OCI-LY7 (cell line): ENCODE measurements around the gene F2RL3. TPM values are rescaled to one million over a fixed set of nuclear protein-coding genes. Genes with fewer than 3 reads are reported as not detected.

Experiments used
- BruUV-seq: library from RNA; stranded (reverse); fragments of 400-500 nt; replicated peaks from 2 replicates; lab custom pipeline; 2021; lab: Mats Ljungman, UMichigan
- CTCF ChIA-PET: fragments of 300-600 bp; sonication (Branson Sonifier 250); formaldehyde crosslinking; loops from one replicate; lab custom pipeline; 2022; ENCODE audit warnings: antibody characterized with exemption; ENCODE audit not compliant: unreplicated experiment; lab: Charles Lee
- POLR2A ChIA-PET: fragments of 300-600 bp; sonication (Branson Sonifier 250); formaldehyde crosslinking; loops from one replicate; lab custom pipeline; 2022; ENCODE audit warnings: antibody characterized with exemption; lab: Charles Lee
- DNase-seq: peaks from one replicate; pipeline ENCODE4 v3.0.0-alpha.2; 2015; ENCODE audit warnings: low spot score
- H2AFZ ChIP-seq: fragments of 200-600 bp; sonication (generic), shearing (Covaris generic); 2 replicates; pipeline ENCODE4 v1.6.1; 2014; ENCODE audit warnings: mild to moderate bottlenecking, antibody characterized with exemption, low read length, moderate library complexity
- H3K27ac ChIP-seq: fragments of 200-600 bp; sonication (generic); 2 replicates; pipeline ENCODE4 v1.5.1; 2014; ENCODE audit warnings: mixed run types, low read depth, mild to moderate bottlenecking, moderate library complexity, low read length, inconsistent platforms; ENCODE audit not compliant: poor library complexity, severe bottlenecking
- H3K36me3 ChIP-seq: fragments of 200-600 bp; sonication (generic); 2 replicates; pipeline ENCODE4 v1.6.1; 2014; ENCODE audit warnings: mild to moderate bottlenecking, antibody characterized with exemption, low read length, moderate library complexity, mixed read lengths; ENCODE audit not compliant: insufficient read depth
- H3K4me1 ChIP-seq: fragments of 200-600 bp; sonication (generic); 2 replicates; pipeline ENCODE4 v1.5.1; 2014; ENCODE audit warnings: mild to moderate bottlenecking, low read length; ENCODE audit not compliant: insufficient read depth, poor library complexity, severe bottlenecking
- H3K4me2 ChIP-seq: fragments of 200-600 bp; sonication (generic); 2 replicates; pipeline ENCODE4 v1.6.1; 2014; ENCODE audit warnings: mild to moderate bottlenecking, low read length
- H3K4me3 ChIP-seq: fragments of 200-600 bp; sonication (generic); 2 replicates; pipeline ENCODE4 v1.5.1; 2014; ENCODE audit warnings: mild to moderate bottlenecking, low read depth, low read length; ENCODE audit not compliant: poor library complexity, severe bottlenecking
- H3K79me2 ChIP-seq: fragments of 200-600 bp; sonication (generic); 2 replicates; pipeline ENCODE4 v1.6.1; 2016; ENCODE audit warnings: low read depth, mild to moderate bottlenecking, low read length, moderate library complexity, mixed read lengths; ENCODE audit not compliant: insufficient read depth
- H3K9me2 ChIP-seq: fragments of 200-600 bp; sonication (generic); 2 replicates; pipeline ENCODE4 v1.6.1; 2016; ENCODE audit warnings: mild to moderate bottlenecking, low read length, mixed read lengths; ENCODE audit not compliant: insufficient read depth
- H3K9me3 ChIP-seq: fragments of 200-600 bp; sonication (generic); 2 replicates; pipeline ENCODE4 v1.6.1; 2014; ENCODE audit warnings: mild to moderate bottlenecking, mixed run types, low read length, mixed read lengths
- H4K20me1 ChIP-seq: fragments of 200-600 bp; sonication (generic); 2 replicates; pipeline ENCODE4 v1.6.1; 2014; ENCODE audit warnings: mild to moderate bottlenecking, antibody characterized with exemption, low read length, moderate library complexity, mixed read lengths; ENCODE audit not compliant: insufficient read depth
- CTCF ChIP-seq: fragments of 200-600 bp; sonication (generic); conservative IDR thresholded peaks from 2 replicates; pipeline ENCODE4 v1.5.1; 2014; ENCODE audit warnings: mild to moderate bottlenecking, antibody characterized with exemption, low read length, moderate library complexity, mixed read lengths
- EZH2phosphoT487 ChIP-seq: fragments of 200-600 bp; sonication (generic); IDR thresholded peaks from 2 replicates; pipeline ENCODE4 v1.6.1; 2018; ENCODE audit warnings: low read depth, borderline replicate concordance, mild to moderate bottlenecking, mixed run types, antibody characterized with exemption, low read length, moderate library complexity, mixed read lengths
- intact Hi-C: fragments of 100-400 bp; cut with micrococcal nuclease; formaldehyde crosslinking; loops from one replicate; pipeline ENCODE4 v1.10.0; 2022; ENCODE audit not compliant: unreplicated experiment
- total RNA-seq, 2 experiments: library from RNA; depleted of rRNA in 1 of 2; stranded (reverse); fragments of >200 nt in 1 of 2; shearing (Covaris generic) in 1 of 2; gene quantifications; 2 replicates each; pipeline ENCODE4 v1.2.3, GENCODE V29; 2014 to 2022

F2RL3 gene
- total RNA-seq, 2 experiments from 2014 or later = 0.10 TPM; not detected in 1

GRCh38 chr19:16871871-16872270 is 16.9 kb upstream of the F2RL3 start:
- ChIA-PET CTCF (no interaction called here), POLR2A (interaction anchor here (0.5 kb wide), 1 partner anchor 15 kb away, joined by 6 read pairs; no protein-coding TSS in a partner anchor)
- H3K9me2 ChIP-seq = no peaks in the 10 kb centered on the region
- TF ChIP-seq EZH2phosphoT487 (no peak), CTCF (no peak)
- H3K79me2 ChIP-seq = no peaks in the 10 kb centered on the region
- peaks cover 3% of the 10 kb centered on the region for H3K4me1 ChIP-seq
- H3K36me3 ChIP-seq = peaks cover 50% of the 10 kb centered on the region
- no TSS peak for BruUV-seq
- no peak overlapping the region for H3K27ac ChIP-seq
- DNase-seq = no peak
- no peaks in the 10 kb centered on the region for H3K9me3 ChIP-seq
- H4K20me1 ChIP-seq = no peaks in the 10 kb centered on the region
- intact Hi-C loops = no loop called here
- H3K4me2 ChIP-seq = no peak overlapping the region
- H2AFZ ChIP-seq = no peak overlapping the region
- H3K4me3 ChIP-seq = no peak overlapping the region

GRCh38 chr19:16872728-16873127 is 16.1 kb upstream of the F2RL3 start:
- no peaks in the 10 kb centered on the region for H3K9me3 ChIP-seq
- H3K4me2 ChIP-seq = no peak overlapping the region
- TF ChIP-seq CTCF (no peak), EZH2phosphoT487 (no peak)
- DNase-seq = no peak
- peaks cover 4% of the 10 kb centered on the region for H3K4me1 ChIP-seq
- ChIA-PET CTCF (no interaction called here), POLR2A (no interaction called here)
- no peaks in the 10 kb centered on the region for H3K9me2 ChIP-seq
- BruUV-seq = no TSS peak
- peaks cover 58% of the 10 kb centered on the region for H3K36me3 ChIP-seq
- no peaks in the 10 kb centered on the region for H3K79me2 ChIP-seq
- H3K4me3 ChIP-seq = no peak overlapping the region
- no peaks in the 10 kb centered on the region for H4K20me1 ChIP-seq
- no peak overlapping the region for H3K27ac ChIP-seq
- no peak overlapping the region for H2AFZ ChIP-seq
- intact Hi-C loops = no loop called here

GRCh38 chr19:16873594-16873993 is 15.2 kb upstream of the F2RL3 start:
- Histone ChIP-seq H3K4me1 (peaks cover 4% of the 10 kb centered on the region), H4K20me1 (no peaks in the 10 kb centered on the region), H3K9me2 (no peaks in the 10 kb centered on the region), H3K4me2 (no peak overlapping the region), H3K4me3 (no peak overlapping the region), H3K9me3 (no peaks in the 10 kb centered on the region), H3K36me3 (peaks cover 56% of the 10 kb centered on the region), H3K79me2 (no peaks in the 10 kb centered on the region), H2AFZ (no peak overlapping the region), H3K27ac (no peak overlapping the region)
- BruUV-seq = no TSS peak
- ChIA-PET POLR2A (no interaction called here), CTCF (no interaction called here)
- no peak for DNase-seq
- no peak for TF ChIP-seq EZH2phosphoT487
- no peak for TF ChIP-seq CTCF
- intact Hi-C loops = no loop called here
